Subcutaneous abdominal adipose tissue (tissue), 5 donors: Measurements from ENCODE around the gene RASSF5.

Experiments used
- H3K27ac ChIP-seq: one replicate; pipeline ENCODE4 v1.7.0; 2013; ENCODE audit warnings: low read depth, mild to moderate bottlenecking, inconsistent platforms, low read length, moderate library complexity
- H3K27me3 ChIP-seq, 5 donors: one replicate each; pipeline ENCODE4 v1.7.0; 2013; ENCODE audit warnings: low read length in 5 of 5, inconsistent platforms in 1 of 5; ENCODE audit not compliant: control insufficient read depth in 5 of 5, insufficient read depth in 4 of 5
- H3K36me3 ChIP-seq, 5 donors: one replicate each; pipeline ENCODE4 v1.7.0; 2013; ENCODE audit warnings: low read length in 5 of 5; ENCODE audit not compliant: control insufficient read depth in 5 of 5, insufficient read depth in 5 of 5
- H3K4me1 ChIP-seq, 5 donors: one replicate each; pipeline ENCODE4 v1.7.0; 2013; ENCODE audit warnings: low read length in 5 of 5, mild to moderate bottlenecking in 3 of 5, moderate library complexity in 1 of 5; ENCODE audit not compliant: control insufficient read depth in 5 of 5, insufficient read depth in 5 of 5
- H3K4me3 ChIP-seq, 5 donors: one replicate each; pipeline ENCODE4 v1.7.0; 2013; ENCODE audit warnings: low read length in 5 of 5, low read depth in 1 of 5
- H3K9ac ChIP-seq, 5 donors: one replicate each; pipeline ENCODE4 v1.7.0; 2013; ENCODE audit warnings: low read length in 5 of 5, mild to moderate bottlenecking in 4 of 5, moderate library complexity in 3 of 5
- H3K9me3 ChIP-seq, 5 donors: one replicate each; pipeline ENCODE4 v1.7.0; 2013; ENCODE audit warnings: low read length in 5 of 5; ENCODE audit not compliant: control insufficient read depth in 5 of 5
- donor health status: healthy.
- donor health status: healthy.
- donor health status: healthy.
- donor health status: healthy.
- donor health status: healthy.

RASSF5 gene

DNA sequence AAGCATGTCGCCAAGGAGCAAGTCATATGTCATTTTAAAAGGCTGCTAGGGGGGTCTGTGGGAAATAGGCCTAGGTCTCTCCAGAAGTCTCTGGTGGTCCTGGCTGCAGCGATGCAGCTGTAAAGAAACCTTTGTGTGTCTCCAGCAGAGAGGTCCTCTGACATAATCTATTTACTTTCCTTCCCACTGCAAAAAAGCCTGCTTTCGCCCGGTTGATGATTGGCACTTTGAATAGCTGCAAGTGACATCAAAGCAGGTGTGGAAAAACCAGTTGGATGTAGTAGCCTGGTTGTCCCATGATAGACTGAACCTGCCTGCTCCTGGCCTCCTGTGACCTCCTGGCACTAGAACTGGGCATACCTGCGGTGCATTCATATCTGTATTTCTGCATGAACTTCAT is 13.8 kb downstream of the RASSF5 start:
- H3K9ac ChIP-seq: no peak overlapping the region
- no peak overlapping the region for H3K27ac ChIP-seq
- no peaks in the 10 kb centered on the region for H3K36me3 ChIP-seq
- no peaks in the 10 kb centered on the region for H3K27me3 ChIP-seq
- peaks cover 0 to 1% (median 0%) of the 10 kb centered on the region in 5 donors for H3K4me1 ChIP-seq
- H3K4me3 ChIP-seq: no peak overlapping the region
- no peaks in the 10 kb centered on the region for H3K9me3 ChIP-seq

GRCh38 chr1:206521694-206522402 is 14.5 kb downstream of the RASSF5 start:
- no peak overlapping the region for H3K27ac ChIP-seq
- no peak overlapping the region for H3K4me3 ChIP-seq
- no peaks in the 10 kb centered on the region for H3K27me3 ChIP-seq
- H3K36me3 ChIP-seq: no peaks in the 10 kb centered on the region
- peaks cover 0 to 3% (median 0%) of the 10 kb centered on the region in 5 donors for H3K4me1 ChIP-seq
- no peak overlapping the region for H3K9ac ChIP-seq
- no peaks in the 10 kb centered on the region for H3K9me3 ChIP-seq

DNA sequence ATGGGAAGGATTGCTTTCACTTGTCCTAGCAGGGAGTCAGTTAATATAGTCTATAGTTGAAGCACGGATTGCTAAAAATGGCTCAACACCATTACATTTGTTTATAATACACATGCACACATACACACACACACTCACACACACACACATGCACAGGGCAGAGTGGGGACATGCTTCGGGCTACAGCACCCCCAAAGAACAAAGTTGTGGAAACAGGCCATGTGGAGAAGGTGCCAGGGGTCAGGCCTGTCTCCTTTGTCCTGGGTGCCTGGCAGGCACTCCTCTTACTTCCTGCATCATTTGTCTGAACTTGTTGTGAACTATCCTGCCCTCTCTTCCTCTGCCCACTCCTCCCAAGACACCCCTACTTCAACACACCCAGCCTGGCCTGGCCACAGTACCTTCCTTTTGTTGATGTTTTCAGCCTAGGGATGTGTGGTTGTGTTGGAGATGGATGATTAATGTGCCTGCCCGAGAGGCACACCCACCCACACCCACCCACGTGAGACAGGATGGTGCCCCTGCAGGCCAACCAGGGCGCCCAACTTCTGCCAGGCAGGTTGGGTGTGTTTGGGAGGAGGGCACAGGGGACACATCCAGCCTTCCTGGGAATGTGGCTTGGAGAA is 17.5 kb downstream of the RASSF5 start:
- Histone ChIP-seq H3K27me3 (no peaks in the 10 kb centered on the region), H3K36me3 (no peaks in the 10 kb centered on the region), H3K4me3 (no peak overlapping the region), H3K27ac (no peak overlapping the region), H3K9me3 (no peaks in the 10 kb centered on the region), H3K9ac (no peak overlapping the region), H3K4me1 (peaks cover 0 to 3% (median 0%) of the 10 kb centered on the region in 5 donors)

DNA sequence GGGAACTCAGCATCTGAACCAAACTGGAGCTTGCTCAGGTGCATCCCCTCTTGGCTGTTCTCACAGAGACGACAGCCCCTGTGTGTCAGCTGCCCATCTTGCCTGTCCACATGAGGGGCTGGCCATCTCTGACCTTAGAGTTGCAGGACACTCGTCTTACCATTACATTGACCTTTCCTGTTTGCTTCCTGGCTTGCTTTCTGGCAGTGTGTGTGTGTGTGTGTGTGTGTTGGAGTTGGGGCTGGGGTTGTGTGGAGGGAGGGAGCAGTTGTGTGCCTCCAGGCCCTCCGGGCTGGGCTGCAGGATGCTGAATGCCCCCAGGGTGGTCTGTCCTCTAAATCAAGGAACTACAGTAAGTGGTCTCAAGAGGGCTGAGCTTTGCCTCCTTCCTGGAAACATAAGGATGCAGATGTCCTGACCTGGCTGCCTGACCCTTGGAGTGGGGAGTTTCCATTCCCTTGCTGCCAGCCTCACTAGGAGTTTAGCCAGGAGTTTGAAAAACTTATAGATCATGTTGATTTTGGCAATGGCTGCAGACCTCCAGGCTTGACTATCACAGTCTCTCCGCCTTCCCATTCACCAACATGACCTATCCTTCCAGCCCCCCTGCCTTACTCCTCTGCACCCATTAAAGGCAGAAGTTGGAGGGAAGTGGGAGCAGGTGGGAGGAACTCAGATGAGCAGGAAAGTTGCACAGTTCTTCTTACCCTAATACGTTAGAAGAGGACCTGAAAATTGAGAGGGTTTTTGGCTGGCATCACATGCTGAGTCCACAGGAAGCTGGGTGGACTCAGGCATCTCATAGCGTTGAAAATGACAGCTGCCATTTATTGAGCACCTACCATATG is 19.0 kb downstream of the RASSF5 start:
- H3K27ac ChIP-seq: no peak overlapping the region
- no peak overlapping the region for H3K4me3 ChIP-seq
- no peaks in the 10 kb centered on the region for H3K27me3 ChIP-seq
- H3K9me3 ChIP-seq: no peaks in the 10 kb centered on the region
- peaks cover 0 to 3% (median 0%) of the 10 kb centered on the region in 5 donors for H3K4me1 ChIP-seq
- H3K9ac ChIP-seq: no peak overlapping the region
- no peaks in the 10 kb centered on the region for H3K36me3 ChIP-seq

DNA sequence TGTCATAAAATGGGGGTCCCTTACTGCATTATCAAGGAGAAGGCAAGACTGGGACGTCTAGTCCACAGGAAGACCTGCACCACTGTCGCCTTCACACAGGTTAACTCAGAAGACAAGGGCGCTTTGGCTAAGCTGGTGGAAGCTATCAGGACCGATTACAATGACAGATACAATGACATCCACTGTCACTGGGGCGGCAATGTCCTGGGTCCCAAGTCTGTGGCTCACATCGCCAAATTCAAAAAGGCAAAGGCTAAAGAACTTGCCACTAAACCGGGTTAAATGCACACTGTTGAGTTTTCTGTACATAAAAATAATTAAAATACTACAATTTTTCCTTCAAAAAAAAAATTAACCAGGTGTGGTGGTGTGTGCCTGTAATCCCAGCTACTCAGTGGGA is 22.1 kb downstream of the RASSF5 start:
- Histone ChIP-seq H3K9me3 (no peaks in the 10 kb centered on the region), H3K4me1 (peaks cover 0 to 3% (median 0%) of the 10 kb centered on the region in 5 donors)

DNA sequence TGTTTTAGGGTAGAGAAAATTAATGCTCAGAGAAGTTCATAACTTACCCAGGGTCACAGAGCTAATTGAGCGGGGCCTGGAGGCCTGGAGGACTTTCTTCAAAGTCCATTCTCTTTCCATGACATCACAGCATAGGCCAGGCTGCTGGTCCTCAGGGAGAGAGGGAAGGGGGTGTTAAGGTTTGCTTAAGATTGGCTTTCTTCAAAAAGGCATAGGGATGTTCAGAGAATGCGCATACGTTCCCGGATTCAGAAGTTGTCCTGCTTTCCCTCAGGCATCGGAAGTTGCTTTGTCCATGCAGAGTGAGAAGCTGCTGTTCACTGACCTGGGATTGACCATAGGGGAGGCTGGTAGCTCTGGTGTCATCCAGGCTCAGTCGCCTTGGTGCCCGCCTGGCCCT is 25.0 kb downstream of the RASSF5 start:
- no peaks in the 10 kb centered on the region for H3K9me3 ChIP-seq

More for the DNA sequence above, 22.1 kb downstream of the RASSF5 start:
- H3K9ac ChIP-seq: no peak overlapping the region
- H3K27me3 ChIP-seq: no peaks in the 10 kb centered on the region
- no peak overlapping the region for H3K4me3 ChIP-seq
- no peak overlapping the region for H3K27ac ChIP-seq
- no peaks in the 10 kb centered on the region for H3K36me3 ChIP-seq

GRCh38 chr1:206534552-206534951 is 27.2 kb downstream of the RASSF5 start:
- Histone ChIP-seq H3K27ac (no peak overlapping the region), H3K4me1 (no peaks in the 10 kb centered on the region), H3K36me3 (no peaks in the 10 kb centered on the region), H3K9me3 (no peaks in the 10 kb centered on the region), H3K27me3 (no peaks in the 10 kb centered on the region), H3K9ac (no peak overlapping the region), H3K4me3 (no peak overlapping the region)

More for the DNA sequence above, 25.0 kb downstream of the RASSF5 start:
- no peaks in the 10 kb centered on the region for H3K27me3 ChIP-seq
- no peak overlapping the region for H3K4me3 ChIP-seq
- no peak overlapping the region for H3K27ac ChIP-seq
- no peaks in the 10 kb centered on the region for H3K4me1 ChIP-seq
- no peaks in the 10 kb centered on the region for H3K36me3 ChIP-seq
- no peak overlapping the region for H3K9ac ChIP-seq

DNA sequence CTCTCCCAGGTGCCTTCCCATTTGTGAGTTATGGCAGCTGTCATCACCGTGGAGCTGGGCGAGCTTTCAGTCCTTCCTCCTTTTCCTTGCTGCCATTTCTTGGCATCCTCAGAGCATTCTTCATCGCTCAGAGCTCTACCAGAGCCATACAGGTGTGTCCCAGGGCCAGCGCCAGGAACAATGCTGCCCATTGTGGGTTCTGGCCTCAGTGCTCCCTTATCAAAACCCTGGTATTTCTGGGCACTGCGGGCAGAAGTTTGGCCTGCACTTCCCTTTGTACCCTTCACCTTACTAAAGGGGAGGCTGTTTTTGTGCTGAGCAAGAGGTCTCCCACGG is 28.5 kb downstream of the RASSF5 start:
- Histone ChIP-seq H3K4me1 (peaks cover 0 to 11% (median 4%) of the 10 kb centered on the region in 5 donors), H3K36me3 (no peaks in the 10 kb centered on the region), H3K9ac (no peak overlapping the region), H3K27ac (no peak overlapping the region), H3K27me3 (no peaks in the 10 kb centered on the region), H3K4me3 (no peak overlapping the region), H3K9me3 (no peaks in the 10 kb centered on the region)

- H3K9ac ChIP-seq: no peak overlapping the region
- no peaks in the 10 kb centered on the region for H3K9me3 ChIP-seq
- H3K27me3 ChIP-seq: no peaks in the 10 kb centered on the region
- no peak overlapping the region for H3K27ac ChIP-seq
- peaks cover 0 to 11% (median 4%) of the 10 kb centered on the region in 5 donors for H3K4me1 ChIP-seq
- no peak overlapping the region for H3K4me3 ChIP-seq
- H3K36me3 ChIP-seq: no peaks in the 10 kb centered on the region
Measured at GRCh38 chr1:206537141-206537540, 29.8 kb downstream of the RASSF5 start.
